D721Med (cell line): ENCODE results near the gene EDARADD.
A peak's percentile ranks its signal among the peaks of the same experiment; 100 is the strongest.

Experiments
- DNase-seq: peaks from one replicate; pipeline ENCODE4 v3.0.0; 2011; ENCODE audit warnings: low spot score; ENCODE audit not compliant: insufficient read length
- FAIRE-seq: peaks from 2 replicates; lab custom pipeline; 2011; peaks lifted over from hg19 to GRCh38; lab: Jason Lieb, UNC
- CTCF ChIP-seq: IDR thresholded peaks from 2 replicates; pipeline ENCODE4 v1.5.1; 2012; ENCODE audit warnings: mild to moderate bottlenecking, control low read depth; ENCODE audit not compliant: insufficient read depth; ENCODE audit errors: missing control alignments

EDARADD gene

GRCh38 chr1:236419502-236419901 lies 25.4 kb downstream of the EDARADD start:
- TF ChIP-seq CTCF, result no peak
- FAIRE-seq, result no peak
- DNase-seq, result no peak

GRCh38 chr1:236421022-236421421 lies 26.9 kb downstream of the EDARADD start:
- FAIRE-seq (no peak), DNase-seq (no peak)
- TF ChIP-seq CTCF, result no peak

- DNase-seq (no peak), FAIRE-seq (no peak)
- TF ChIP-seq CTCF, result no peak
Measured at GRCh38 chr1:236421850-236422516, 27.9 kb downstream of the EDARADD start.

- no peak for DNase-seq
- no peak for FAIRE-seq
- no peak for TF ChIP-seq CTCF
Measured at GRCh38 chr1:236422517-236422876, 28.4 kb downstream of the EDARADD start.

- TF ChIP-seq CTCF, result no peak
- FAIRE-seq (no peak), DNase-seq (no peak)
Measured at GRCh38 chr1:236425031-236425663, 31.1 kb downstream of the EDARADD start.

GRCh38 chr1:236426215-236426614 lies 32.1 kb downstream of the EDARADD start:
- FAIRE-seq, result no peak
- no peak for TF ChIP-seq CTCF

GRCh38 chr1:236429715-236430274 lies 35.7 kb downstream of the EDARADD start:
- peak; percentile 75 for FAIRE-seq
- no peak for TF ChIP-seq CTCF
- no peak for DNase-seq

More at GRCh38 chr1:236426215-236426614, 32.1 kb downstream of the EDARADD start:
- DNase-seq, result no peak
